ENCODE measurements around the gene DYNLRB1. TPM values are rescaled to one million over a fixed set of nuclear protein-coding genes. Genes with fewer than 3 reads are reported as not detected.

DYNLRB1 gene
- total RNA-seq, 2 experiments from 2014 or later, result 66.6 to 70.9 TPM

DNA sequence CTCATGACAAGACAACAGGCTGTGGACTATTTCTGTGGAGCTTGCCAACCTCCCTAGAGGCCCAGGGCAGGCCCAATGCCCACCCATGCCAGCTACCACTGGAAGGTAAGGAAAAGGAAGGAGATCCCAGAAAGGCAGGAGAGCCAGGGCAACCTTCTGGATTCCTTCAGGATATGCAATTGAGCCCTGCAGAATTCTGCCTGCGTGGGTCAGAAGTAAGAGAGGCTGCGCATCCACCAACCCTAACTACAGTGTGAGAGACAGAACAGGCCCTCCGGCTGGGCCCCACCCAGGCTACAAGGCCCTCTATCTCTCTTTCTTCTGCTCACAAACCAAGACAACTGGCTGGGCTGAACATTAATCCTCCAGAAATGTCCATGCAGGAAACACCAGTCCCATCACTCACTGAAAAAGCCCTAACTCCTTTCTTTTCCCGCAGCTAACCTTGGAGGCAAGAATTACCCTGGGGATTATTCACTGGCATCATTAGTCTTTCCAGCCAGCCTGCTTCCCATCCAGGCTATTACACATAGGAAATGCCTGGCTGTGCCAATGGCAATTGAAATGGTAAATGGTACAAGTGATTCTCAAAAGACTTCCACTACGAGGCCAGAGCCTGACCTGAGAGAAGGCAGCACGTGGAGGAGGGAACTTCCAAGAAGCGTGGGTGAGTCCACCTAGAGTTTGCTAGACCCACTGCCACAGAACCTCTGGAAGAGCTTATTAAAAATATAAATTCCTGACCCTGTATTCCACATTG, 57.5 kb downstream of the DYNLRB1 start:
- Mint-ChIP-seq H3K36me3 (ENCODE audit: low read depth) (peaks cover 14% of the 10 kb centered on the region), H3K4me1 (ENCODE audit: low read depth) (peaks cover 10% of the 10 kb centered on the region), H3K27me3 (no peaks in the 10 kb centered on the region), H3K27ac (no peak overlapping the region), H3K9me3 (no peaks in the 10 kb centered on the region), H3K4me3 (no peak overlapping the region)
- DNase-seq (no peak), ATAC-seq (no peak)
- intact Hi-C loops (cut with micrococcal nuclease), result no loop called here
- ChIA-PET POLR2A (no interaction called here), CTCF (interaction anchor here (3.0 kb wide), 1 partner anchor 261 kb away, joined by 7 read pairs; no protein-coding TSS in a partner anchor)
- TF ChIP-seq, protein P1, sequence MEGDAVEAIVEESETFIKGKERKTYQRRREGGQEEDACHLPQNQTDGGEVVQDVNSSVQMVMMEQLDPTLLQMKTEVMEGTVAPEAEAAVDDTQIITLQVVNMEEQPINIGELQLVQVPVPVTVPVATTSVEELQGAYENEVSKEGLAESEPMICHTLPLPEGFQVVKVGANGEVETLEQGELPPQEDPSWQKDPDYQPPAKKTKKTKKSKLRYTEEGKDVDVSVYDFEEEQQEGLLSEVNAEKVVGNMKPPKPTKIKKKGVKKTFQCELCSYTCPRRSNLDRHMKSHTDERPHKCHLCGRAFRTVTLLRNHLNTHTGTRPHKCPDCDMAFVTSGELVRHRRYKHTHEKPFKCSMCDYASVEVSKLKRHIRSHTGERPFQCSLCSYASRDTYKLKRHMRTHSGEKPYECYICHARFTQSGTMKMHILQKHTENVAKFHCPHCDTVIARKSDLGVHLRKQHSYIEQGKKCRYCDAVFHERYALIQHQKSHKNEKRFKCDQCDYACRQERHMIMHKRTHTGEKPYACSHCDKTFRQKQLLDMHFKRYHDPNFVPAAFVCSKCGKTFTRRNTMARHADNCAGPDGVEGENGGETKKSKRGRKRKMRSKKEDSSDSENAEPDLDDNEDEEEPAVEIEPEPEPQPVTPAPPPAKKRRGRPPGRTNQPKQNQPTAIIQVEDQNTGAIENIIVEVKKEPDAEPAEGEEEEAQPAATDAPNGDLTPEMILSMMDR (IDR thresholded peaks at IDR 0.05), result no peak

DNA sequence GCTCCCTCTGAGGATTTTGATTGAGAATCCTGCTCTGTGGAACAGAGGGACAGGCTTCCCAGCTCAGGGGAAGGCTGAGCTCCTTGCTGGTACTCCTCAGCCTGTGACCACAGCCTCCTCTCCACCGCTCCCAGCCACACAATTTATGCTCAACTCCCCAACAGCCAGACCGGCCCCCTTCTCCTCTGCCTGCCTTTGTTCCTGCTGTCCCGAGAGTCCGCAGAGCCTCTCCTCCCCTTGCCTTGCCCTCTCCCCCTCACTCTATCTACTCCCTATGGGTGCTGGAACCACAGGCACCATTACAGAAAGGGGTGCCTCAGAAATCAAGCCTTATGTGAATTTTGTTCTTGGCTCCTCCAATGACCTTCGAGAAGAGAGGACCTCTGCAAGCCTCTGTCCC, 58.2 kb downstream of the DYNLRB1 start:
- CTCF ChIA-PET, result interaction anchor here (3.0 kb wide), 1 partner anchor 262 kb away, joined by 7 read pairs; no protein-coding TSS in a partner anchor
- peaks cover 14% of the 10 kb centered on the region for H3K36me3 Mint-ChIP-seq (ENCODE audit: low read depth)
- H3K27ac Mint-ChIP-seq, result no peak overlapping the region
- ATAC-seq, result no peak
- no peak for DNase-seq
- TF ChIP-seq, protein P1 (IDR thresholded peaks at IDR 0.05), result no peak
- H3K27me3 Mint-ChIP-seq, result no peaks in the 10 kb centered on the region
- intact Hi-C loops (cut with micrococcal nuclease), result no loop called here
- no peak overlapping the region for H3K4me3 Mint-ChIP-seq
- POLR2A ChIA-PET, result no interaction called here
- H3K9me3 Mint-ChIP-seq, result no peaks in the 10 kb centered on the region
- peaks cover 10% of the 10 kb centered on the region for H3K4me1 Mint-ChIP-seq (ENCODE audit: low read depth)

DNA sequence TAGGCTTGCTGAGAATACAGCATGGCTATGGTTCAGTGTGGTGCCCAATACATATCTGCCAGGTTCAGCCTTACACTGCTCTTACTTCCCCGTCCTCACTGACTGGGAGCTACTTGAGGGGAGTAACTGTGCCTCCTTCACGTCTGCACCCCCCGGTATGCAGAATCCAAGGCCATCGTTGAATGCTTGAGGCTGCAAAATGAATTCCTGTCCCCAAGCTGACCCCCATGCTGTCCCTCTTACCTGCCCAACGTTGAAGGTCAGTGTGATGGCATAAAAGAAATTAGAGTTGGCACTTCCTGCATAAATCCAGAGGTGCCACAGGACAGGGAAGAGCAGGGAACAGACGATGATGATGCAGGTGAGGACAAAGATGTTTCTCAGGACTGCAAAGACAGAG, 58.6 kb downstream of the DYNLRB1 start:
- intact Hi-C loops (cut with micrococcal nuclease), result no loop called here
- POLR2A ChIA-PET, result no interaction called here
- no peak for DNase-seq
- Mint-ChIP-seq H3K4me1 (ENCODE audit: low read depth) (peaks cover 10% of the 10 kb centered on the region), H3K27ac (no peak overlapping the region), H3K9me3 (no peaks in the 10 kb centered on the region), H3K36me3 (ENCODE audit: low read depth) (peaks cover 14% of the 10 kb centered on the region), H3K27me3 (no peaks in the 10 kb centered on the region), H3K4me3 (no peak overlapping the region)
- no peak for ATAC-seq
- CTCF ChIA-PET, result interaction anchor here (3.0 kb wide), 1 partner anchor 262 kb away, joined by 7 read pairs; no protein-coding TSS in a partner anchor
- TF ChIP-seq, protein P1 (IDR thresholded peaks at IDR 0.05), result no peak

DNA sequence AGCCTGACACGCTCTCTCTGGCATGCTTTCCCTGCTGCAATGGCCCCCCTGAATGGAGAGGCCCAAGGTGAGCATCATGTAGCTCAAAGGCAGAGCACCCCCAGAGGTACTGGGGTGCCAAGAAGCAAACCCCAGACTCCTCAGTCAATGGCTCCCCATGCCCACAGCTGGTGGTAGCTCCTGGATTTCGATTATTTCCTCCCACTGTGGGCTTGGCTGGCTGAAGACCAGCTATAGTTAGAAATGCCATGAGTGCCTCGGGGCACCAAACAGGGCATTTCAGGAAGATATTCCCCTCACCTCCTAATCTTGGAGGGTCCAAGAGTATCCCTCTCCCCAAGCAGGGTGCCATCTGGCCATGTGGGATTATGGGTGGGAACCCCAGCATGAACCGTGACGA, 59.0 kb downstream of the DYNLRB1 start:
- TF ChIP-seq, protein P1 (IDR thresholded peaks at IDR 0.05), result no peak
- Mint-ChIP-seq H3K4me3 (no peak overlapping the region), H3K27me3 (no peaks in the 10 kb centered on the region), H3K4me1 (ENCODE audit: low read depth) (peaks cover 13% of the 10 kb centered on the region), H3K9me3 (no peaks in the 10 kb centered on the region), H3K36me3 (ENCODE audit: low read depth) (peaks cover 14% of the 10 kb centered on the region), H3K27ac (no peak overlapping the region)
- DNase-seq (no peak), ATAC-seq (no peak)
- intact Hi-C loops (cut with micrococcal nuclease), result no loop called here
- ChIA-PET POLR2A (no interaction called here), CTCF (no interaction called here)

DNA sequence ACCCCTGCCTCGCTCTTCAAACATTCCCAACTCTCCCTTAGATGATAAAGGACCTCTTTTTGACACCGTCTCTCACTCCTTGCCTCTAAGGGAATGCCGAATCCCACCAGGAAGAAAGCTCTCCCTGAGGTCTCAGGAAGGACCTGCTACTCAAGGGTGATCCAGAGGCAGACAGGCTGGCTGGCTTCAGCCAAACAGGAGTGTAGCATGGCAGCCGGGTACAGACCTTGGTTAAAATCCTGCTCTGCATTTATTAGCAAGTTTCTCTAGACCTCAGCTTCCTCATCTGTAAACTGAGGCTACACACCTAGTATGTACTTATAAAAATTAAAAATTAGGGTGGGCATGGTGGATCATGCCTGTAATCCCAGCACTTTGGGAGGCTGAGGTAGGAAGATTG, 59.5 kb downstream of the DYNLRB1 start:
- peaks cover 14% of the 10 kb centered on the region for H3K36me3 Mint-ChIP-seq (ENCODE audit: low read depth)
- no peak overlapping the region for H3K27ac Mint-ChIP-seq
- no peak overlapping the region for H3K4me3 Mint-ChIP-seq
- DNase-seq, result no peak
- POLR2A ChIA-PET, result no interaction called here
- H3K27me3 Mint-ChIP-seq, result no peaks in the 10 kb centered on the region
- no peak for ATAC-seq
- CTCF ChIA-PET, result no interaction called here
- H3K4me1 Mint-ChIP-seq (ENCODE audit: low read depth), result peaks cover 17% of the 10 kb centered on the region
- intact Hi-C loops (cut with micrococcal nuclease), result no loop called here
- TF ChIP-seq, protein P1 (IDR thresholded peaks at IDR 0.05), result no peak
- no peaks in the 10 kb centered on the region for H3K9me3 Mint-ChIP-seq

Data from activated CD8-positive, alpha-beta T cell treated with anti-CD3 and anti-CD28 coated beads for 36 hours (primary cell).